Head of caudate nucleus (tissue), 42 donors: ENCODE data around the gene EHF.

Experiments used
- DNase-seq, 42 donors: peaks; one replicate each; pipeline versions ENCODE4 v3.0.0 to v3.0.0-alpha.2; 2020 to 2021; ENCODE audit warnings: mixed read lengths in 7 of 42
- intact Hi-C: fragments of 100-400 bp; cut with DNase I; formaldehyde crosslinking; loops from one replicate; pipeline ENCODE4 v1.15.0; 2022

EHF gene

GRCh38 chr11:34639545-34639944 lies 18.7 kb downstream of the EHF start:
- intact Hi-C loops, result no loop called here
- DNase-seq, result no peak

DNA sequence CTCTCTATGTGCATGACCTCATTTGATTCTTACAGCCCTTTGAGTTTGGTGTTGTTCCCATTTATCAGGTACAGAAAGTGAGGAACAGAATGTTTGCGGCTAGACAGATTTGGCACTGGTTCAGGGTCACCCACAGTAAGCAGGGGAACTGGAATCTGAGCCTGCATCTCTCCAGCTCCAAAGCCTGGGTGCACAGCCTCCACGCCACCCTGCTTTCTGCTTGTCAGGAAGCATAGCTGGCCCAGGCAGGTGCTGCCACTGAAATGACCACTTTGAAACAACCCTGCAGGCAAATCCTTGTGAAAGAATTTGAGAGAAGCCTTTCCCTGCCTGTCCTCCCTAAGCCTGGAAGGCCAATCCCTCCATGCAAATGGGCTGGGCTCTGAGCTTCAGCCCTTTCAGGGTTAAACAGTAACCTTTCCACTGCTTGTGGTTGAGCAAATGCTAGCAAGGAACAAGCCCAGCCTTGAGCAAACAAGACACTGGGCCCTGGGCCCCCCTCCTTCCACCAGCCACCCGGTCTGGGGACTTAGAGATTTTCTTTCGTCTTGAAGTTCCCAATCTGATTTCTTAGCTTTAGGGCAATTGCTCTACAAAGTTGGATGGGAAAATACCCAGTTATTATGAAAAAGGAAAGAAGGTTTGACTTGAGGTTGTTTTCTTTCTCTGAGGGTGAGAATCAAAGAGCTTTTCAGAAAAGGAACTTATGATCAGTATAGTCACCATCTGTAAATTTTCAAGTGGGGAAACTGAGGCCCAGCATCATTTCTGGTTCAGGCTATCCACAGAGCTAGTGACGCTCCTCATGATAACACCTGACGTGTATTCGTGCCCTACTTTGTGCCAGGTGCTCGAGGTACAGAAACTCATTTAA lies 19.4 kb downstream of the EHF start:
- intact Hi-C loops, result no loop called here
- DNase-seq, result no peak

DNA sequence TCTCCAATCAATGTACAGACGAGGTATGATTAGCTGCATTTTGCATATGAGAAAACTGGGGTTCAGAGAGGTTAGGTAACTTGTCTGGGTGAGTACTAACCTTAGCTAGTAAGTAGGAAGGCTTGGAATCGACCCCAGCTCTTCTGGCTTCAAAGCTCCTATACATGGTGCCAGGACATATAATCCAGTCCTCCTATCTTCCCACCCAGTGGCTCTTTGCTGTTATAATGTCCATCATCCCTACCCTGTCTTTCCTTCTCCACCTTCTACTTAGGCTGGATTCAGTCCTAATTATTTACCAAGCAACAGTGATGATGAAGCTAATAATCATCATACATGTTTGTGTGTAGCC lies 20.0 kb downstream of the EHF start:
- DNase-seq, result no peak
- intact Hi-C loops, result no loop called here

DNA sequence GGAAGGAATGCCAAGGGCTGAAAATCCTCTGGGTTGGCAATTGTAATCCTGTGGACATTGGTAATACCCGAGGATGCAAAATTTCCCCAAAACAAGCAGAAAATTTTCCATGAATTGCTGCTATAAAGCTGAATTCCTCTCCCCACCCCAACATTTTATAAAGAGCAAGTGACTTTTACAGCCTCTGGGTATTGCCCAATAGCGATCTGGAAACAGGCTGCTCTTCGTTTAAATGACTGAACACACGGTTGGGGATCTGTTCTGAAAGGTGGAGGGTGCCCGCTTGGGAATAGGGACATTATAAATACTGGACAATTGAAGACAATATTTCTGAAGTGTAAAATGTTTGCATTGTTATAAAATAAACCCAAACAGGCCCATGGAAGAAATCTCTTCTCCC lies 20.6 kb downstream of the EHF start:
- DNase-seq, result no peak

GRCh38 chr11:34642001-34642554 lies 21.2 kb downstream of the EHF start:
- DNase-seq, result no peak
- intact Hi-C loops, result no loop called here

More for the DNA sequence above, 20.6 kb downstream of the EHF start:
- intact Hi-C loops, result no loop called here

- intact Hi-C loops, result no loop called here
- DNase-seq, result no peak
These were observed 22.0 kb downstream of the EHF start for GRCh38 chr11:34642873-34643272.

DNA sequence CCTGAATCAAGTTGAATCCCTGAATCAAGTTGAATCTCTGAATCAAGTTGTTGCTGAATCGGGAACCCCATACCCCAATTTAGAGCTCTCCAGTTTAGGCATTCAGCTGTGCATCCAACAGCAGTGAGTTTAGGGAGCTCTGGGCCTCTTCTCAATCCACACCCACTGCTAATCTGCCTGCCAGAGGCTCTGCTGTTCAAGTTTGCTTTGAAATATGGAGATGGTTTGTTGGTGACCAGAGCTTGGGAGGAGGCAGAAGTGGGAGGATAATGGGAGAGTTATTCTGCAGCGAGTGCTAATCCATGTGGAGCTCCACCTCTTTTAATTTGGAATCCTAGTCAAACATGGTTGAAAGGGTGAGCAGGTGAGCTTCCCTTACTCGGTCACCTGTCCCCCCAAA lies 22.4 kb downstream of the EHF start:
- intact Hi-C loops, result no loop called here
- no peak for DNase-seq

- intact Hi-C loops, result no loop called here
- DNase-seq, result no peak
These were observed 23.0 kb downstream of the EHF start for GRCh38 chr11:34643846-34644245.

DNA sequence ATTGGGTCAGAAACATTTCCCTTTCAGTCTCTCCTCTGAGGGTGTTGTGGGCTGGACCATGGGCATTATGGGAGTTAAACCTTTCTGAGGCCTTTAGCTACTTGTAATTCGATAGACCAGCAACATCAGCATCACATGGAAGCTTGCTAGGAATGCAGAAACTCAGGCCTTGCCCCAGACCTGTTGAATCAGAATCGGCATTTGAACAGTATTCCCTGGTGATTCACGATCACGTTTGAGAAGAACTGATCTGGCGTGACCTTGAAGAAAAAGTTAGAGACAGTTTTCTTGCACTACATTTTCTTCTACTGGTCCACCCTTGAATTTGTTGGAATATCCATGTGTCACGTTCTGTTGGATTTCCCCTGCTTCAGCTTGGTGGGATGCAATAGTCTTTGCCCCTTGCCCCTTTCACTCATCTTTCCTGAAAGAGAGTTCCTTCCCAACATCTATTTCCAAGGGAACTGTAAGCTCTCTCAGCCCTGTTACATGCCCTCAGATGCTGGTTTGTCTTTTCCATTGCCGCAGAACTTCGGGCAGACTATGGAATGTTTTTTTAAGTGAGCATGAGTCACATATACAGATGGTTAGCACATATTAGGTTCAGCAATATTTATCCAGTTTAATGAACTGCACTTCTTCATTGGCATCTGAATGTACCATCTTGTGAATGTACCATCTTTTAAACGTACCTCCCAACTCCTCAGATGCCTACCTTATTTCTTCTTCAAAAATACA lies 23.9 kb downstream of the EHF start:
- no peak for DNase-seq
- intact Hi-C loops, result no loop called here

GRCh38 chr11:34646431-34646830 lies 25.5 kb downstream of the EHF start:
- DNase-seq, result no peak
- intact Hi-C loops, result no loop called here

DNA sequence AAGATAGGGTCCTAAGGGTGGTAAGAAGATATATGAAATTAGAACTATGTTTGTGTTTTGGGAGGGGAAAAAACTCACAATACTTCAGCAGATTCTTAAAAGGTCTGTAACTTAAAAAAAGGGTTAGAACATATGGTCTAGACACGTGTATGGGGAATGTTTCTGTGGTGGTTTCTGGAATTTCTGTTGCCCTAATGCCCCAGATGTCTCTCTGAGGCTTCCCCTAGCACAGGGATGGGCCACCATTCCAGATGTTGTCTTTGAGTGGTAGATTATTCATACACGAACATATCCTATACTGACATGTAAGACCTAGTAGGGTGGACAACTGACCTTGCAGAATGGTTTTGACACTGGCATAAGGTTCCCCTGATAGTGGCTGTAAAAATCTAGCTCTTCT lies 26.2 kb downstream of the EHF start:
- no peak for DNase-seq

DNA sequence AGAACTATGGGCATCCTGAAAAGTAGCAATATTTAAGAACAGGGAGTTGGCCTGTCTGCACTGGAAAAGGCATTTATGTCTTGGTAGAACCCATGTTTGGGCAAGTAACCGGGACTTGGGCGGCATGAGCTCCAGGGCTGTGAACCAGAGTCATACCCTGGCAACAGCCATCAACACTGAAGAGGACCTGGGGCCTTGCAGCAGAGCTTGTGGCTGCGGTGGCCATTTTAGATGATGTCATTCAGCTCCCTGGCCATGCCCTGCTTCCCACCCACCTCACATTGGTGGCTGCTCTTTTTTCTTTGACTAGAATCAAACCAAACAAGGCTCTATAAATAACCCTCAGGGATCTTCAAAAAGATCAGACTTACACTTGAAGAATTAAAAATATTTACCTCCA lies 26.6 kb downstream of the EHF start:
- intact Hi-C loops, result no loop called here
- no peak for DNase-seq

More for the DNA sequence above, 26.2 kb downstream of the EHF start:
- intact Hi-C loops, result no loop called here

GRCh38 chr11:34648036-34648435 lies 27.1 kb downstream of the EHF start:
- DNase-seq, result no peak
- intact Hi-C loops, result no loop called here

DNA sequence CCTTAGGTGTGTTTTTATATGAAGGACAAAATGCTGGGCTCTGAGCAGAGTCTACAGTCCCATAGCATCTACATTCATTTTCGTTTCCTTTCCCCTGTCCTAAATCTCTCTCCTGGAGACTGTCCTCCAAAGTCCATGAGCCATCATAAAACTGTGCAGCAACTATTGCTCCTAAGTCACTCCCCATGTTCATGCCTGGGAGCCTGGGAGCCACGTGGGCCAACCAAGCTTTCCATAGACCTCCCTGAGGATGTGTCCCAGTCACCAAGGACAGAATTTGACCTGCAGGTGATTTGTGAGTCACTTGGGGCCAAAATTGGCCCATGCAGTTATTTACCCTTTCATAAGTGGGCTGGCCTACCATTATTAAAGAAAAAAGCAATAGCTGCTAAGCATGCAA lies 28.7 kb downstream of the EHF start:
- DNase-seq, result no peak
- intact Hi-C loops, result no loop called here

- intact Hi-C loops, result no loop called here
These were observed 29.6 kb downstream of the EHF start for GRCh38 chr11:34650528-34650927.

DNA sequence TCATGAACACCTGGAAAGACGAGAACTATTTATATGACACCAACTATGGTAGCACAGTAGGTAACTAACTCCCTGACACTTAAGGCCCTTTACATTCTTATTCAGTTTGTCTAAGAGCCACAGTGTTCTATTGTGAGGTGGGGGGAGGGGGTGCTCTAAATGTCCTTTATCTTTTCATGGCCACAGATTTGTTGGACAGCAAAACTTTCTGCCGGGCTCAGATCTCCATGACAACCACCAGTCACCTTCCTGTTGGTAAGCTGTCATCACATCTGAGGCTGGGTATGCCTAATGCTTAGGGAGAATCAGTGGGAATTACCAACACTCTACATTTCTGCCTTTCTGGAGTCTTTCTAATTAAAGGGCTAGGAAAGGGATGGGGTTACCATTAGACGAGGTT lies 30.7 kb downstream of the EHF start:
- intact Hi-C loops, result no loop called here
- DNase-seq, result no peak

More at GRCh38 chr11:34650528-34650927, 29.6 kb downstream of the EHF start:
- DNase-seq, result no peak

GRCh38 chr11:34652191-34652973 lies 31.5 kb downstream of the EHF start:
- intact Hi-C loops, result no loop called here
- DNase-seq, result no peak

GRCh38 chr11:34653031-34653430 lies 32.1 kb downstream of the EHF start:
- intact Hi-C loops, result no loop called here
- DNase-seq, result no peak

DNA sequence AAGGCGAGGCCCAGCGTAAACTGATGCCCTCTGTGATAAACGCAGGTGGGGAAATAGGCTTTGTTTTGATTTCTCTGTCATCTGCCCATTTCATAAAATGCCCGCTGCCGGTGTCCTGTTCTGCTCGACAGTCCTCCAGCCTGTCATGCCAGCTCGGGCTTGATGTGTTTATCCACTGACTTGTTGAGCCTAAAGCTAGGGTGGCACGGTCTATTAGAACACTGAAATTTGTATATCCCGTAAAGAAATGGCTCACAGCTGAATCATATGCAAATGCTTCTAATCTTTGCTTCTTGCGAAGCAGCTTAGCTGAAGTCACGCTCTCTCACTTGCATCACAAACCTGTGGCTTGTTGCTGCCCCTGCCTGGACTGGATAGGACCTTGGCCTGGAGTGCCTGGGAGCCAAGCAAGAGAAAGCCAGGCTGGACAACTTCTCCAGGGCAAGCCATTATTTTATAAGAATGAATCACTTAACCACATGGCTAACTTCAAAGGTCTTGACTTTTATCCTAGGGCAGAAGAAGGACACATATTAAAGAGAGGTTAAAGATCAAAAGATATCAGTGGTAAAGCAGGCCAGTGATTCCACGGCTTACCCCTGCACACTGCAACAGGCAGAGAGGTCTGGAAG lies 33.1 kb downstream of the EHF start:
- peak in 2 of 42 donors; percentile 38 to 47 for DNase-seq
- intact Hi-C loops, result no loop called here
